ENCODE data around the gene SLC30A3.
A peak's percentile ranks its signal among the peaks of the same experiment; 100 is the strongest.

SLC30A3 gene

DNA sequence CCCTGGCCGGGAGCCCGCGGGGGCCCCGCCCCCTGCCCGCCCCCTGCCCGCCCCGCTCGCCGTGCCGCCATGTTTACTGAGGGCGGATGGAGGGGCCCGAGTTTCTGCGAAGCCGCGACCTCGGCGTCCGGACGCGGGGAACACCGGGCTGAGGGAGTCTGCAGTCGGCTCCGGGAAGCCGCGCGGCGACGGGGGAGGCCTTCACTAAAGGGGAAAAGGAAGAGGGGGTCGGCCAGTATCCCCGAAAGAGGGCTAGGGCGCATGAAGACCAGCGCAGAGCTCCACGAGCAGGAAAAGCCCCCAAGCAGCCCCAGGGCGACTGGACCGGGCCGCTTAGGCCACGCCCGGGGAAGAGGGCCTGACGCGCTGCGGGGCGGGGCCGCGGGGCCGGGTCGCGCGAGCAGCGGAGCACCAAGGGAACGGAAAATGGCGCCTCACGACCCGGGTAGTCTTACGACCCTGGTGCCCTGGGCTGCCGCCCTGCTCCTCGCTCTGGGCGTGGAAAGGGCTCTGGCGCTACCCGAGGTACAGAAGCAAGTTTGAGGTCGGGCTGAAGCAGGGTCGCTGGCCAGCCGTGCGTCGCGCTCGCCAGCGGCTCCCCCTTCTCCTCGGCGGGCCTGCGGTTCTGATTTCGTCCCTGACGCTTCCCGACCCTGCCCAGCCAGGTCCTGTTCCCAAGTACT, 50.8 kb downstream of the SLC30A3 start, which contains the start of the genes ATRAID and SLC5A6:
Gene ATRAID, plus strand, starts transcription at position 99 of the 683 bp plus-strand sequence. Its CDS starts 328 bp downstream, at position 427.
Gene SLC5A6, minus strand, starts transcription at position 326 of the 683 bp plus-strand sequence. CDS start 4,618 bp downstream, outside the sequence.
- Histone ChIP-seq H2AFZ (ENCODE audit: low read depth, low read length) (peak within 1 kb of the TSS; percentile 78), H3K4me1 (ENCODE audit: low read length) (peaks cover 17% of the 10 kb centered on the region), H3K36me3 (replicated peaks; ENCODE audit: low read depth, low read length) (peaks cover 19% of the 10 kb centered on the region), H4K20me1 (ENCODE audit: insufficient read depth, low read length) (no peaks in the 10 kb centered on the region), H3K9ac (ENCODE audit: low read length) (peak within 1 kb of the TSS; percentile 83), H3K4me3 (ENCODE audit: low read length) (peak within 1 kb of the TSS; percentile 88), H3K27ac (ENCODE audit: low read length) (peak within 1 kb of the TSS; percentile 76), H3K79me2 (ENCODE audit: low read length) (peaks cover 21% of the 10 kb centered on the region), H3K27me3 (ENCODE audit: low read depth, low read length) (no peaks in the 10 kb centered on the region), H3K9me3 (ENCODE audit: insufficient read depth, low read length) (no peaks in the 10 kb centered on the region), H3K4me2 (ENCODE audit: low read length) (peak within 1 kb of the TSS; percentile 92)
- TF ChIP-seq, protein P1, sequence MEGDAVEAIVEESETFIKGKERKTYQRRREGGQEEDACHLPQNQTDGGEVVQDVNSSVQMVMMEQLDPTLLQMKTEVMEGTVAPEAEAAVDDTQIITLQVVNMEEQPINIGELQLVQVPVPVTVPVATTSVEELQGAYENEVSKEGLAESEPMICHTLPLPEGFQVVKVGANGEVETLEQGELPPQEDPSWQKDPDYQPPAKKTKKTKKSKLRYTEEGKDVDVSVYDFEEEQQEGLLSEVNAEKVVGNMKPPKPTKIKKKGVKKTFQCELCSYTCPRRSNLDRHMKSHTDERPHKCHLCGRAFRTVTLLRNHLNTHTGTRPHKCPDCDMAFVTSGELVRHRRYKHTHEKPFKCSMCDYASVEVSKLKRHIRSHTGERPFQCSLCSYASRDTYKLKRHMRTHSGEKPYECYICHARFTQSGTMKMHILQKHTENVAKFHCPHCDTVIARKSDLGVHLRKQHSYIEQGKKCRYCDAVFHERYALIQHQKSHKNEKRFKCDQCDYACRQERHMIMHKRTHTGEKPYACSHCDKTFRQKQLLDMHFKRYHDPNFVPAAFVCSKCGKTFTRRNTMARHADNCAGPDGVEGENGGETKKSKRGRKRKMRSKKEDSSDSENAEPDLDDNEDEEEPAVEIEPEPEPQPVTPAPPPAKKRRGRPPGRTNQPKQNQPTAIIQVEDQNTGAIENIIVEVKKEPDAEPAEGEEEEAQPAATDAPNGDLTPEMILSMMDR (IDR thresholded peaks at IDR 0.05; ENCODE audit: low read depth, low read length), result no peak

DNA sequence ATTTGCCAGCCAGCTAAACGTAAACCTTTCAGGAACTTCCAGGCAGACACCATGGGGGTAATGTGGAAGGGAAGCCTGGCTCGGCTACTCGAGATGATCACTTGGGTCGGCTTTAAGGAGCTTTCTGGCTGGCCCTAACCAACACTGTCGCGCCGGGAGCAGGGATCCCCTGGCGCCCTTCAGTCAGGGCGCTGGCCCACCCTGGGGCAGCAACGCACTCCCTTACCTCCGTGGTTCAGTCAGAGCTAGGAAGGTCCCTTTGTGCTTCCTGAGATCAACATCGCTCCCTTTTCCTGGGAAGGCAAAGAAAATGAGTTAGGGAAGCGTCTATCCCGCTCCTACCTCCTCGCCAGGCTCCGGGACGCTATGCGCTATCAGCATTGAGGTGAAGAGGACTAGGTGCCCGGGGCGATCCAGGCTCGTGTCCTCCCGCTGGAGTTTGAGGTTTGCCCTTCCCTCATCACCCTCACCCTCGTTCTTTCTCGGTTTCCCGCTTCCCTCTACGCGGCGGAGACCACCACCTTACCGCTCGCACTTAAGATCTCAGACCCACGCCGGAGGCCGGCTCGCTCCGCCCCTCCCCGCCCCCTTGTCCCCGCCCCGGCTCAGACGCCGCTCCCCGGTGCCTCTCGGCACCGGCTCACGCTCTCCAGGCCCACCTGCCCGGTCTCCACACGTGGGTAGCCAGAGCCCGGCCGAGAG, 51.5 kb downstream of the SLC30A3 start:
- H3K36me3 ChIP-seq (replicated peaks; ENCODE audit: low read depth, low read length), result peaks cover 21% of the 10 kb centered on the region
- H3K9ac ChIP-seq (ENCODE audit: low read length), result peak overlapping the region; percentile 83
- no peaks in the 10 kb centered on the region for H3K27me3 ChIP-seq (ENCODE audit: low read depth, low read length)
- H3K9me3 ChIP-seq (ENCODE audit: insufficient read depth, low read length), result no peaks in the 10 kb centered on the region
- H3K4me2 ChIP-seq (ENCODE audit: low read length), result peak overlapping the region; percentile 85
- TF ChIP-seq EZH2phosphoT487 (IDR thresholded peaks at IDR 0.05; ENCODE audit: low read depth), result no peak
- H3K4me1 ChIP-seq (ENCODE audit: low read length), result peaks cover 11% of the 10 kb centered on the region
- H3K79me2 ChIP-seq (ENCODE audit: low read length), result peaks cover 18% of the 10 kb centered on the region
- no peaks in the 10 kb centered on the region for H4K20me1 ChIP-seq (ENCODE audit: insufficient read depth, low read length)
- H3K4me3 ChIP-seq (ENCODE audit: low read length), result peak overlapping the region; percentile 88
- H3K27ac ChIP-seq (ENCODE audit: low read length), result no peak overlapping the region
- H2AFZ ChIP-seq (ENCODE audit: low read depth, low read length), result no peak overlapping the region

DNA sequence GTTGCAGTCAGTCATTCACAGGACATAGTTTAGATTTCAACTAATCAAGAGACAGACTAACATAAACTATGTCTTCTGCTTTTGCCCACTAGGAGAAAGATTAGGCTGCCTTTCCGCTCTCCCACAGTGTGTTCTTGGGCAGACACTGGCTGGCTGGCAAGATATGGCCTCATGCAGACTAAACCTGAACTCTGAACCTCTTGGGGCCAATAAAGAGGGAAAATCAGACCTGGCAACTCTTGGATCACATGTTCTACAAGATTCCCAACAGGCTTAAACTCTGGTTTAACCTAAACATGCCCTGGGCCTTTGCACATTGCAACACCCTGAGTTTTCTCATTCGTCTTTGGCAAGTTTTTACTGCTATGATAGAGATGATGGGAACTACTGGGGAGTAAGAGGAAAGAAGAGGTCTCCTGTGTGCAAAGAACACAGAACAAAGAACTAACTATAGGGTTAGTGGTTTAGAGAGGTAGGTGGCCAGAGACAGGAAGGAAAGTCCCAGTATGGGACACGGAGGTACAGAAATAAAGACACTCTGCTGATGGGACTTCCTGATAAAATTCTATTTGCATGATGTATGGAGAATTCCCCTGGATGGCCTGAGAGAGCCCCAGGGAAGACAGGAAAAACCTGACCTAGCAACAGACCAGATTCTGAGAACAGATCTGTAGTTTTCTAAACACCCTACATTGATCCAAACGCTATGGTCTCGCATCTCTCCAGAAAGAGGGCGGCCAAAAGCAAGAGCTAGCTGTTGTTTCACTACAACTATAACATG, 53.0 kb downstream of the SLC30A3 start:
- Histone ChIP-seq H3K9me3 (ENCODE audit: insufficient read depth, low read length) (no peaks in the 10 kb centered on the region), H3K79me2 (ENCODE audit: low read length) (peaks cover 18% of the 10 kb centered on the region), H3K4me3 (ENCODE audit: low read length) (no peak overlapping the region), H2AFZ (ENCODE audit: low read depth, low read length) (no peak overlapping the region), H3K4me1 (ENCODE audit: low read length) (peaks cover 11% of the 10 kb centered on the region), H3K9ac (ENCODE audit: low read length) (no peak overlapping the region), H4K20me1 (ENCODE audit: insufficient read depth, low read length) (no peaks in the 10 kb centered on the region), H3K4me2 (ENCODE audit: low read length) (no peak overlapping the region), H3K27me3 (ENCODE audit: low read depth, low read length) (no peaks in the 10 kb centered on the region), H3K36me3 (replicated peaks; ENCODE audit: low read depth, low read length) (peaks cover 17% of the 10 kb centered on the region), H3K27ac (ENCODE audit: low read length) (no peak overlapping the region)
- no peak for TF ChIP-seq EZH2phosphoT487 (IDR thresholded peaks at IDR 0.05; ENCODE audit: low read depth)
- TF ChIP-seq, protein P1 (IDR thresholded peaks at IDR 0.05; ENCODE audit: low read depth, low read length), result no peak

DNA sequence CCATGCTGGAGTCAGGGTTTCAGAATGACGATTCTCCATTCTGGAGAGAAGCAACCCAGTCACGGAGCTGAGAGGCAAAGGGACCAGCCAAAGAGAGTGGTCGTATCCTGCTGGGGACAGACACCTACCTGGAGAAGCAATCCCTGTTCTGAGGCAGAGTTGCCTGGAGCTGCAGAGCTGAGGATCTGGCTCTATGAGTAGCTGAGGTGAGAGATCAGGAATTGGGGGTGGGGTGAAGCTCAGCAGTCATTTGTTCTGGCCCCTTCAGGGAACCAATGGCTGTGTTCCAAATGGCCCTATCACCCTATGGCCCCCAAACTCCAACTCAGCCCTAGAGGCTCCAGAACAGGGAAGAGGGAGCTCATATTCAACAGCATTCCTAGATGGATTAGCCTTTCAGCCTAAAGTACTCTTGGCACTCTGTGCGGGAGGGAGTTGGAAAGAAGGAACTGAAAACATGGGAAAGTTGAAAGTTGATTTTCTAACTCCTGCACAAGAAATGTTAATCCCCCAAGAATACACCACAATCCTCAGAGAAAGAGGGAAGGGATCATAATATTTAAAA, 54.3 kb downstream of the SLC30A3 start:
- Histone ChIP-seq H3K79me2 (ENCODE audit: low read length) (peaks cover 16% of the 10 kb centered on the region), H2AFZ (ENCODE audit: low read depth, low read length) (no peak overlapping the region), H3K27me3 (ENCODE audit: low read depth, low read length) (no peaks in the 10 kb centered on the region), H3K4me2 (ENCODE audit: low read length) (no peak overlapping the region), H4K20me1 (ENCODE audit: insufficient read depth, low read length) (no peaks in the 10 kb centered on the region), H3K4me1 (ENCODE audit: low read length) (peaks cover 10% of the 10 kb centered on the region), H3K27ac (ENCODE audit: low read length) (no peak overlapping the region), H3K36me3 (replicated peaks; ENCODE audit: low read depth, low read length) (peaks cover 23% of the 10 kb centered on the region), H3K9me3 (ENCODE audit: insufficient read depth, low read length) (no peaks in the 10 kb centered on the region), H3K4me3 (ENCODE audit: low read length) (no peak overlapping the region), H3K9ac (ENCODE audit: low read length) (no peak overlapping the region)
- TF ChIP-seq EZH2phosphoT487 (IDR thresholded peaks at IDR 0.05; ENCODE audit: low read depth), result no peak
- TF ChIP-seq, protein P1 (IDR thresholded peaks at IDR 0.05; ENCODE audit: low read depth, low read length), result no peak

Measured in OCI-LY3 (cell line).